HL-60/S4 treated with phorbol 12-myristate 13-acetate at 8.2 ng/mL for 4 days and 3 days (cell line): ENCODE data around the gene ZNF823.

Source experiments
- in situ Hi-C: fragments of 300-500 bp; cut with MboI; formaldehyde crosslinking; loops from 2 replicates; pipeline ENCODE4 v1.15.0; 2022; ENCODE audit warnings: low sequenced_read_pairs

Gene ZNF823

DNA sequence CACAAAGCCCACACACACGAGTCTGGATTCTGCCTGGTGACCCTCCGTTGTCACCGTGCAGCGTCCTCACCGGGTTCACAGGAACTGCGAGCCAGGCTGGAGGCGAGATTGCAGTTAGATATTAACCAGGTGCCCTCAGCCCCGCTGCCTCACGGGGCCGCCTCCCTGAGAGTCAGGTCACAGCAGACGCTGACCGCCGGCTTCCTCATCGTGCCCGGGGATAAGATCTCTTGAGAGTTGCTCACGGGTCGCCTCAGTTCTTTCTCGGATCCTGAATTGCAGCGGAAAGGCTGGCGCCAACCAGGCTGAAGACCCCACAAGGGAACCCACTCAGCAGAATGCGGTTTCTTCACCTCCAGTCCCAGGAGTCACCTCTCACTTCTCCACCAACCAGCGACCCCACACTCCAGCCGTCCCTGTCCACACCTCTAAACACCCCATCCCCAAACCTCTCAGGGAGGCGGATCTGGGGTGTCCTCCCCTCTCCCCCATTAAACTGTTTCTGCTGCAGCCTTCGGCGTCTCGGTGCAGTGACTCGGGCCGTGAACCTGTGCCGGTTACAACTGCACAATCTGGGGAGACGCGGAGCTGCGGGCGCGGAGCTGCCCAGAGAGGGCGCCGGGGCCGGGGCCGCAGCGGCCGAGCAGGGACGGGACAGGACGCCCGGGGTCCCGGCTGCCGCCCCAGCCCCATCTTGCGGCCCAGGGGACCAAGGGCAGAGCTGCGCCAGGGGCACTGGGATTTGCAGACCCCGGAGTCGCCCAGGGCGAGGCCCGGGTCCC, 591 bp downstream of the ZNF823 start:
- in situ Hi-C loops: no loop called here

DNA sequence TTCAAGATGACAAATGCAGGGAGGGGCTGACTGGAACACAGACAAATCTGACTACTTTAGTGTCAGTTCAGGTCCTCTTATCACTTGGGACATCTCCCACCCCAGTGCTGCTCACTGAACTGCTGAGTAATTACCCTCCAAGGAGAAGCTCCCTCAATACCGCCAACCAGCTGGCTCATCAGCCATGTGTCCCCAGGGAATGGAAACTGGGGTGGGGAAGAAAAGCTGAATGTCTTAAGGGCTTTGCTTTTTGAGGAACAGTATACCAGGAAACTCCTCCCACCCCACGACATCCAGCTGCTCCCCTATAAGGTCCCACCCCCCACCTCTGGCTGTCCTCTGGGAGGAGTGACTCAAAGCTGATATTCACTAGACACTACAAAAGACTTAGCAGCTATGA, 2.0 kb downstream of the ZNF823 start:
- in situ Hi-C loops: no loop called here

DNA sequence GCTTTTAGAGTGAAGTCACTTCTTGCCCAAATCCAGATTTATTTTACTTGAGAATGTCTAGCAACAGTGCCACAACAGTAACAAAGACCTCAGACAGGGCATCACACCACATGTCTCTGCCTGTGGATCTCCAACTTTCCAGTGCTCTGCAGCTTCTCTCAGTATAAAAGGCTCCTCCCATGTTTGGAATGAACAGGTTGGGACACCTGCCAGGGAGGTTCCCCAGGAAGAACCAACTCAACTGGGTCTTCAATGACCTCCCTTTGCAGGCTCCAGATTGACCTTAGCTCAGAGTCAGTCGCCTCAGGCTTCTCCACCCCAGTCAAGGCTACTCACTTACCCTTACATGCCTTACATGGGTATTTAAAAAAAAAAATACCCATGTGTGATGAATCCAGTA, 3.4 kb downstream of the ZNF823 start:
- in situ Hi-C loops: no loop called here

DNA sequence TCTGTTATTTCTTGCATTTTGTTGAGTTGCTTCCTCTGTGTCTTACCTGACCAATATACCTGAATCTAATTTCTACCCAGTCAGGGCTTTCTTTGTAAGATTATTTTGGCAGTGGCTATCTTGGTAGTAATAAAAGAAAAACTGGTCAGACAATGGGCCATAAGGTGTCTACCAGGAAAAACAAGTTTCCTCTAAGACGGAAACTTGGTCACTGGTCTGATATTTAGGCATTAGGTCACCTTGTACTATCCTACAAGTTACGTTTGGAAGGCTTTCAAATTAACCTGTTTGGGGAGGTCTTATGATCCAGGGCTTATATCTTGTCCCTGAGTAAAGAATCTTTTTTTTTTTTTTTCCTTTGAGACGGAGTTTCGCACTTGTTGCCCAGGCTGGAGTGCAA, 9.2 kb downstream of the ZNF823 start:
- in situ Hi-C loops: no loop called here

DNA sequence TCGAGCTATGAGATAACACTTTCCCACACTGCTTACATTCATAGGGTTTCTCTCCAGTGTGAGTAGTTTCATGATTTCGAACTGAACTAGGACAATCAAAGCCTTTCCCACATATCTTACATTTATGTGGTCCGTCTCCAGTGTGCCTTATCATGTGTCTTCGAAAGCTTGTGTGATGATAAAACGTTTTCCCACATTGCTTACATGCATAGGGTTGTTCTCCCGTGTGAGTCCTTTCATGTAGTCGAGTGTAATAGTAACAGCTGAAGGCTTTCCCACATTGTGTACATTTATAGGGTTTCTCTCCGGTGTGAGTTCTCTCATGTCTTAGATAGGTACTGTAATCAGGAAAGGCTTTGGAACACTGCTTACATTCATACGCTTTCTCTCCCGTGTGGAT, 16.3 kb downstream of the ZNF823 start:
- in situ Hi-C loops: no loop called here

DNA sequence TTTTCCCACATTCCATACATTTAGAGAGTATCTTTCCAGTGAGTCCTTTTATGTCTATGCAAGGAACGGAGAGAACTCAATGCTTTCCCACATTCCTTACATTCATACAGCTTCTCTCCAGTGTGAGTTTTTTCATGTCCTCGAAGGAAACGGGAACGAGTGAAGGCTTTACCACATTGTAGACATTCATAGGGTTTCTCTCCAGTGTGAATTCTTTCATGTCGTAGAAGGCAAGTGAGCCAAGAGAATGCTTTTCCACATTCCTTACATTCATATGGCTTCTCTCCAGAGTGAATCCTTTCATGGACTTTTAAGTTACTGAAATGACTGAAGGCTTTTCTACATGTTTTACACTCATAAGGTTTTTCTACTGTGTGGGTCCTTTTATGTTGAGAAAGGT, 17.1 kb downstream of the ZNF823 start:
- in situ Hi-C loops: no loop called here

DNA sequence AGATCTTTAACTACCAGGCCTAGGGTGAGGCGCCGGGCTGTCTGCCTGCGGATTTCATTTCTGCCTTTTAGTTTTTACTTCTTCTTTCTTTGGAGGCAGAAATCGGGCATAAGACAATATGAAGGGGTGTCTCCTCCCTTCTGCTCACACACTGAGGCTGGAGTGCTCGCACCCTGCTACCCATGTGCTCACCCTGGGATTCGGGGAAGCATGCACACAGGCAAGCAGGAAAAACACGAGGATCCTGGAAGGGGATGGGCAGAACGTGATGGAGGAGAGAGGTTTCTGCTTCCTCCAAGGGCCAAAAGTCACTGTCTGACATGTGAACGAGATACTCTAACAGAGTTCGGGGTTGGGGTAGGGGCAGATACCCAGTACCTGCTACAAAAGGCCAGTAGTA, 28.4 kb downstream of the ZNF823 start:
- in situ Hi-C loops: no loop called here

DNA sequence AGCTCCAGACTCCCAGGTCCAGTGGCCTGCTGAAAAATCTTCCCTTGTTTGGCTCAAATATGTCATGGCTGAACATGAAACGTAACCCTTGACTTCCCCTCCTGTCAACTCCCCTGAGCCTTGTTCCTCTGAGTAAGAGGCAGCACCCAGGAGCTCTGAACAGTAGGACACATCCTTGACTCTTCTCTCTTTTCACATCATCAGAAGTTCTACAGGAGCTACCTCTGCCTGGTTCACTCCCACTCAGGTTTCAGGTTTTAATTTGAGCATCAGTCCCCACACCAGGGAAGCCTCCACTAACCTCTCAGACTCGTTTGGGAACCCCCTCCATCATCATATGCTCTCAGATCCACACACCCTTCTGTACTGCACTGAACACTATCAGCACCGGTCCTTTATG, 30.3 kb downstream of the ZNF823 start:
- in situ Hi-C loops: no loop called here

DNA sequence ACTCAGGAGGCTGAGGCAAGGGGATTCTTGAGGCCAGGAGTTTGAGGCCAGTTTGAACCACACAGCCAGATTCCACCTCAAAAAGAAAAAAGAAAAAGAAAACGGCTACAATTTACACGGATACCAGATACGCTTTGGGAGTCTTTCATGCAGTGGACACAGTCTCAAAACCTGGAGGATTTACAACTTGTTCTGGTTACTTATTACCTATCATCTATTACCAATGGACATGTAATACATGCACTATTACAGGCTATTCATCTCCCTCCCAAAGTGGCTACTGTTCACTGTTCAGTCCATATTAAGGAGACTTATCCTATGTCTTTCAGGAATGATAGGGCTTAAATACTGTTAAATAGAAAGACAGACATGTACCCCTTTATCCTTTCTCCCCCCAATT, 33.3 kb downstream of the ZNF823 start:
- in situ Hi-C loops: no loop called here

DNA sequence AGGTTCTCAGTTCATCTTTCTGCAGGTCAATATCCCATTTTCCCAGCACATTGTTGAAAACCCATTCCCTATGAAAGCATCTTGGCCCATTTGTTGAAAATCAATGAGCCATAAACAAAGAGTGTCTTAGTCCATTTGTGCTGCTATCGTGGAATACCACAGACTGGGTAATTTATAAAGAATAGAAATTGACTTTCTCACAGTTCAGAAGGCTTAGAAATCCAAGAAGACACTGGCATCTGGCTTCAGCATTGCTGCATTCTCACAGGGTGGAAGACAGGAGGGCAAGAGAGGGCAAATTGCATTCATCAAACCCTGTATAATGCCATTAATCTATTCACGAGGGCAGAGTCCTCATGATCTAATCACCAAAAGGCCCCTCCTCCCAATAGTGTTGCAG, 34.1 kb downstream of the ZNF823 start:
- in situ Hi-C loops: no loop called here

DNA sequence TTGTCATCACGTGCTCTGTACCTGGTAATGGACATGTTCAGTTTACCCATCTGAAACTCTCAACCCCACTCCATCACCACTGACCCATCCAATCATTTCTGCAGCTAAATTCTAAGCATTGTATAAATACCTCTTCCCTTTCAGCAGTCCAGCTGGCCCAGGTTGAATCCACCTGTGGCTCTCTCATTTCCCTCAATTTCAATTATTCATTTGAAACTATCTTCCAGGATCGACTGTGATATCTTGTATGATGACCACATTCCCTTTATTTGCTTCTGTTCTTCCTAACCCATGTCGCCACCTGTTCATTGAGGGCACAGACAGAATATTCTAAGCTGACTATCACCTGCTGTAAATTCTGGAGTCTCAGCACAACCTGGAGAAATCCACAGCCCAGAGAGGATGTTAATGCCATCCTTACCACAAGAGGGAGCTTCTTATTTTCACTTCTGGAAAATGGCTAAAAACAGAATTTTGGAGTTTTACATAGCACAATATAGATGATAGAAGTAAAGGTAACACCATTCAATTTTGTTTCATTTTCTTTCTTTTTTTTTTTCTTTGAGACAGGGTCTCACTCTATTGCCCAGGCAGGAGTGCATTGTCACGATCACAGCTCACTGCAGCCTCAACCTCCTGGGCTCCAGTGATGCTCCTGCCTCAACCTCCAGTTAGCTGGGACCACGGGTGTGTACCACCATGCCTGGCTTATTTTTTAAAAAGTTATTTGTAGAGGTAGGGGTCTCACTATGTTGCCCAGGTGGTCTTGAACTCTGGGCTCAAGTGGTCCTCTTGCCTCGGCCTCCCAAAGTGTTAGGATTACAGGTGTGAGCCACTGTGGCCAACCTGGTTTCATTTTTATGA, 38.6 kb downstream of the ZNF823 start:
- in situ Hi-C loops: no loop called here

DNA sequence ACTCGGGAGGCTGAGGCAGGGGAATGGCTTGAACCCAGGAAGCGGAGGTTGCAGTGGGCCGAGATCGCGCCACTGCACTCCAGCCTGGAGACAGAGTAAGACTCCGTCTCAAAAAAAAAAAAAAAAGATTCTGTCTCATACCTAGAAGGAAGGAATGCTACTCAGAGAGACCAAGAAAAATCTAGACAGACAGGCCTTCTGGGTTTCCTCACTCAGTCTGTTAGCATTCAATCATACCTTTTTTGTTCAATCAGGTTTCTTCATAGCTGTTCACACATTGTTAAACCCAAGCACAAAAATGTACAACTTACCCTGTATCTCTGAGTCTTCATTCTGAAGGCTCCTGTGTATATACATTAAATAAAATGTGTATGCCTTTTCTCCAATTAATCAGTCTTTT, 40.5 kb downstream of the ZNF823 start:
- in situ Hi-C loops: no loop called here

DNA sequence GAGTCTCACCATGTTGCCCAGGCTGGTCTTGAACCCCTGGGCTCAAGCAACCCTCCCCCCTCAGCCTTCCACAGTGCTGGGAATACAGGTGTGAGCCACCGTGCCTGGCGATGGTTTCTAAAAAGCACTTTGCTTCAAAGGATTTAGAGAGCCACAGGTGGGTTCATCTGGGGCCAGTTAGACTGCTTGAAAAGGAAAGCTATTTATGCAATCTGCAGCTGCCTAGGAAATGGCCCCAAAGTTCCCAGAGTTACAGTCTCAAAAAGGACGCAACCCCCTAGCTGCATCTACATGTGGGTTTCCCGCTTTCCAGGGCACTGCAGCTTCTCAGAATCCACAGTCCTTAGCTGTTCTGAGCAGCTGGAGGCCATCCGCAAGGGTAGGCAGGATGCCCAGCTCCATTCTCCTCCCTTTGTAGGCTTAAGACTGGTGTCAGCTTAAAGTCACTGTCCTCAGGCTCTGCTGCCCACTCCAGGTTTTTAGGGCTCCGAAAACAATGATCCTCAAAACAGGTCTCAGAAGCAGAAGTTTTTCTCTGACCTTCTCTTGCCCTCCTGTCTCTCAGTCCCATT, 41.4 kb downstream of the ZNF823 start:
- in situ Hi-C loops: no loop called here

DNA sequence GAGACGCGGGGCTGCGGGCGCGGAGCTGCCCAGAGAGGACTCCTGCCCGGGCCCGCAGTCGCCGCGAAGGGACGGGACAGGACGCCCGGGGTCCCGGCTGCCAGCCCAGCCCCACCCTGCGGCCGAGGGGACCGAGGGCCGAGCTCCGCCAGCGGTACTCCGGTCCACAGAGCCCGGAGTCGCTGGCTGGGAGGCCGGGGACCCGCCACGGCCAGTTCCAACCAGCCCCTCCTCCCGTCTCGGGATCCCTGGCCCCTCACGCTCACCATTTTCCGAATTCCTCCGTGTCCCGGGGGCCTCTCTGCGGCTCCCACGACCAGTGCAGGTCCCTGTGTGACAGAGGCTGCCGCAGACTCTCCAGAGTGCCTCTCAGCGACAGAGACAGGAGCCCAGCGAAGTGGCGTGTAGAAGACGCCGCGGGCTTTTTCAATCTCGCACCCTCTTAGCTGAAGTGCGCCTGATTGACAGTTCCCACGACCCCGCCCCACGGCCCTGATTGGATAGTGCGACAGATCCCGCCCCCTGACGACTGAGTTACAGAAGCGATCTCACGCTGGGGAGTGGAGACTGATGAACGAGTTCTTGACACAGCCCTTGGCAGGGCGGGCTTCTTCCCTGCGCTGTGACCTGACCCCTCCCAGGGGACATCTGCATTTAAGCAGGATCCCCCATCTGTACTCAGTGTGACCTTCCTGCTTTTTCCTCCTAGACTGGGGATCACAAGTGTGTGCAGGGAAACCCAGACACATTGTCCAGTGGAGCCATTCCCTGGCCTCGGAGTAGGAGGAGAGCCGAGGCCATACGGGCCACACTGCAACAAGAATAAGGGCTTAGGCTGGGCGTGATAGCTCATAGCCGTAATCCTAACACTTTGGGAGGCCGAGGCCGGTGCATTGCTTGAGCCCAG, 44.0 kb downstream of the ZNF823 start:
- in situ Hi-C loops: no loop called here

DNA sequence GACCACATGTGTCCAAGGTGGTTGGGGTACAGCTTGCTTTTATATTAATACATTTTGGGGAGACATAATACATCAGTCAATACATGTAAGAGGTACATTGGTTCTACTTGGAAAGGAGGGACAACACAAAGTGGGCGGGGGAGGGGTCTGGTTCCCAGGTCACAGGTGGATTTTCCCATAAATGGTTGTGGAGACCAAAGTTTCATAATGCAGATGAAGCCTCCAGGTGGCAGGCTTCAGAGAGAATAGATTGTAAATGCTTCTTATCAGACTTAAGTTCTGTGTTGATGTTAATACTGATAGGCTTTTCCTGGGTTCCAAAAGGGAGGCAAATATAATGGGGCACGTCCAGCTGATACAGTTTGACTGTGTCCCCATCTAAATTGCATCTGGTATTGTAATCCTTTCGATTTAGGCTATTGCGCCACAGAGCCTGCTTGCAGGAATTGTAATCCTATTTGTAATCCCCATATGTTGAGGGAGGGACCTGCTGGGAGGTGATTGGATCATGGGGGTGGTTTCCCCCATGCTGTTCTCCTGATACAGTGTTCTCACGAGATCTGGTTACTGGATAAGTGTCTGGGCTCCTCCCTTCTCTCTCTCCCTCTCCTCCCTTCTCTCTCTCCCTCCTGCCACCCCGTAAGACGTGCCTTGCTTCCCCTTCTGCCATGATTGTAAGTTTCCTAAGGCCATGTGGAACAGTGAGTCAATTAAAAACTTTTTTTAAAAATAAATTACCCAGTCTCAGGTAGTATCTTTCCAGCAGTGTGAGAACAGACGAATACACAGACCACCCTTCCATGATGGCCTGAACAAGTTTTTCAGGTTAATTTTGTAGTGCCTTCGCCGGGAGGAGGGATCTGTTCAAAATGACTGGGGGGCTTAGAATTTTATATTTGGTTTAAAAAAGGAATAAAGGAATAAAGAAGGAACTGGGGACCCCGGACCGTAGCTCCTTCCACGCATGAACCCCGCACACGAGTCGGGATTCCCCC, 44.9 kb downstream of the ZNF823 start:
- in situ Hi-C loops: no loop called here

DNA sequence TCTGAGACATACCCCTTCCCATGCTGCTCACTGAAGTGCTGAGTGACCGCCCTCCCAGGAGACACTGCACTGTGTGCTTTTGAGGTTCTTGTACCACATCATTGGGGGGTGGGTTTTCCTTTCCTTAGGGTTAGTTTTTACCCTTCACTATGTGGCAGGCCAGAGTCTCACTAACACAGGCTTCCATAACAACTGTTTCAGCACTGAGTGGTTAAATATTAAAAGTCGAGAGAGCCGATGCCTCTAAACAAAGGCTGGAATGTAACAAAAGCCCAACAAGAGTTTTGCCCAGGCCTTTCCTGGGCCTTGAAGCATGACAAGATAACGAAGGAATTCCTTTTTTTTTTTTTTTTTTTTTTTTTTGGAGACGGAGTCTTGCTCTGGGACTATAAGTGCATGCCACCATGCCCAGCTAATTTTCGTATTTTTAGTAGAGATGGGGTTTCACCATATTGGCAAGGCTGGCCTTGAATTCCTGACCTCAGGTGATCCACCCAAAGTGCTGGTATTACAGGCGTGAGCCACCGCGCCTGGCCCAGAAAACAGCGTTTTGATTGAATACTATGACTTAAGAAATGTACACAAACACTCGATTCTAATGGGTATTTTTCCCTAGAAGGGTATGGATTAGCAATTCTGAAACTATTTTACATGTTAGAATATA, 46.5 kb downstream of the ZNF823 start:
- in situ Hi-C loops: no loop called here

DNA sequence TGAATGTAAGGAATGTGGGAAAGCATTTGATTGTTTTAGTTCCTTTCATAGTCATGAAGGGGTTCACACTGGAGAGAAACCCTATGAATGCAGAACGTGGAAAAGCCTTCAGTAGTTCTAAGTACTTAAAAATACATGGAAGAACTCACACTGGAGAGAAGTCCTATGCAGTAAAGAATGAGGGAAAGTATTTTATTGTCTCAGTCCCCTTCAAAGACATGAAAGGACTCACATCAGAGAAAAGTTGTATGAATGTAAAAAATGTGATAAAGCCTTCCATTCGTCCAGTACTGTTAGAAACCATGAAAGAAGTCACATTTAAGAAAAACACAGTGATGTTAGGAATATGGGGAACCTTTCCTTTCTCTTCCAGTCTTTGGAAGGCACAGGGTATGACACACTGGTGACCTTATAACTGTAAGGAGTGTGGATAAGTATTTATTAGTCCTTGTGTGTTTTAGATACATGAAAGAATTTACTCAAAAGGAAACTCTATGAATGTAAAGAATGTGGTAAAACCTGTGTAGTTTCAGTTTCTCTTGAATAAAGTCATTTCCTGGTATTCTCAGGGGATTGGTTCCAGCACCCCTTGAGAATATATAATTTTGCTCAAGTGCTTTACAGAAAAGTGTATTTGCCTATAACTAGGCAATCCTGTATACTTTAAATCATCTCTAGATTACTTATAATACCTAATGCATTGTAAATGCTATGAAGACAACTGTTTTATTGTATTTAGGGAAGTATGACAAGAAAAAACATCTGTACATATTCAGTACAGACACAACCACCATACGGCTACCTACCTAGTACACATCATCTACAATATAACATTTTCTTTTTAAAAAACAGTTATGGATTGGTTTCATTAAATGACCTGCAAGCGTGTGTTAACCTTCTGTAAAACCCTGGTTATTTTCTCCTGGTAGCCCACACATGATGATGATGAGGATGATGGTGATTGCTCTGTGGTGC, 52.8 kb downstream of the ZNF823 start:
- in situ Hi-C loops: no loop called here
